ENCODE results near the gene FAM180A.

The FAM180A gene

DNA sequence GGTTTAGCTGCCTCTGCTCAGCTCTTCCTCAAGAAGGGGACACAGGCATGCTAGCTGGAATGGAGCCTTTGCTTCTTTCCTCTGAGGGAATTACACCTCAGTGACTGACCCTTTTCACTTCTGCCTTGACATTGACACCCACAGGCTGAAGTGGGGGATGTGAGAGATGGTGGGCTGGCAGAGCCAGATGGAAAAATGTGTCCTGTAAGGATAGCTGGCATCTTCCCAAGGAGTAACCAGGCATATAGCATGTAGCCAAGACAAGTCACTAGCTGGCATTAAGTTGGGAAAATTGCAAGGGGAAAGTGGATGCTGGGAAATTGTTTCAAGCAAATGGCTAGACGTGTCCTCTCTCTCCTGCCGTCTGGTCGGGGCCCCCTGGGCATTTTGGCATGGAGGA, 66.4 kb downstream of the FAM180A start:
- H3K4me3 ChIP-seq (ENCODE audit: low read depth, low read length): no peak overlapping the region
- no peak for DNase-seq (ENCODE audit: low read depth)
- TF ChIP-seq, protein P1, sequence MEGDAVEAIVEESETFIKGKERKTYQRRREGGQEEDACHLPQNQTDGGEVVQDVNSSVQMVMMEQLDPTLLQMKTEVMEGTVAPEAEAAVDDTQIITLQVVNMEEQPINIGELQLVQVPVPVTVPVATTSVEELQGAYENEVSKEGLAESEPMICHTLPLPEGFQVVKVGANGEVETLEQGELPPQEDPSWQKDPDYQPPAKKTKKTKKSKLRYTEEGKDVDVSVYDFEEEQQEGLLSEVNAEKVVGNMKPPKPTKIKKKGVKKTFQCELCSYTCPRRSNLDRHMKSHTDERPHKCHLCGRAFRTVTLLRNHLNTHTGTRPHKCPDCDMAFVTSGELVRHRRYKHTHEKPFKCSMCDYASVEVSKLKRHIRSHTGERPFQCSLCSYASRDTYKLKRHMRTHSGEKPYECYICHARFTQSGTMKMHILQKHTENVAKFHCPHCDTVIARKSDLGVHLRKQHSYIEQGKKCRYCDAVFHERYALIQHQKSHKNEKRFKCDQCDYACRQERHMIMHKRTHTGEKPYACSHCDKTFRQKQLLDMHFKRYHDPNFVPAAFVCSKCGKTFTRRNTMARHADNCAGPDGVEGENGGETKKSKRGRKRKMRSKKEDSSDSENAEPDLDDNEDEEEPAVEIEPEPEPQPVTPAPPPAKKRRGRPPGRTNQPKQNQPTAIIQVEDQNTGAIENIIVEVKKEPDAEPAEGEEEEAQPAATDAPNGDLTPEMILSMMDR (IDR thresholded peaks at IDR 0.05; ENCODE audit: control insufficient read depth, extremely low read depth, insufficient read depth): no peak

DNA sequence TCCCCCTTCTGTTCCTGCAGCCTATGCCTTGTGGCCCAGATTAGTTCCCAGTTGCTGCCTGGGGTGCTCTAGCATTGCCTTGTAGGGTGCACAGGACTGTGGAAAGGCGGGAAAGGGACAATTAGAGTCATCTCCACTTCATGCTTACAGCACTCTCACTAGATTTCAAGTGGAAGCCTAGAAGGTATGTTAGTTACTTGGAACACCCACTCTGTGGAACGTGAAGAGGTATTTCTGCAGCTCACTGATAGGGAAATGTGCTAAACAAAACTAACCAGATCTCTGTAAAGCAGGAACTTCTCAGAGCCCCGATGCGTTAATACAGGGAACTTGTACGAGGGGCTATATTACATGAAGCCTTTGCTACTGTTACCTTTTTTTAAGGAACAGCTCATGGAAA, 66.9 kb downstream of the FAM180A start:
- TF ChIP-seq, protein P1 (IDR thresholded peaks at IDR 0.05; ENCODE audit: control insufficient read depth, extremely low read depth, insufficient read depth): no peak
- no peak for DNase-seq (ENCODE audit: low read depth)
- H3K4me3 ChIP-seq (ENCODE audit: low read depth, low read length): no peak overlapping the region

Data from LNCaP clone FGC (cell line).